Uterus (tissue), 4 donors: ENCODE measurements around the gene ATP7B. TPM values are rescaled to one million over a fixed set of nuclear protein-coding genes. Genes with fewer than 3 reads are reported as not detected.

Experiments used
- DNase-seq, 2 donors: peaks; one replicate each; pipeline ENCODE4 v3.0.0-alpha.2; 2019 to 2020
- H3K27ac ChIP-seq, 2 donors: fragments of 200-600 bp; sonication (generic); 1 replicate in 1 of 2; 2 replicates in 1 of 2; pipeline ENCODE4 v1.5.1; 2016 to 2018
- H3K27me3 ChIP-seq, 2 donors: fragments of 200-600 bp; sonication (generic); one replicate each; pipeline ENCODE4 v1.5.1; 2018 to 2019; ENCODE audit warnings: control low read depth in 1 of 2
- H3K36me3 ChIP-seq, 2 donors: fragments of 200-600 bp; sonication (generic); one replicate each; pipeline ENCODE4 v1.5.1; 2019; ENCODE audit warnings: control low read depth in 1 of 2
- H3K4me1 ChIP-seq, 2 donors: fragments of 200-600 bp; sonication (generic); one replicate each; pipeline ENCODE4 v1.5.1; 2018 to 2019; ENCODE audit warnings: control low read depth in 1 of 2
- H3K4me3 ChIP-seq, 2 donors: fragments of 200-600 bp; sonication (generic); 1 replicate in 1 of 2; 2 replicates in 1 of 2; pipeline ENCODE4 v1.5.1; 2018 to 2019; ENCODE audit warnings: mild to moderate bottlenecking in 1 of 2
- H3K9me3 ChIP-seq, 2 donors: fragments of 200-600 bp; sonication (generic); one replicate each; pipeline ENCODE4 v1.5.1; 2019; ENCODE audit warnings: control low read depth in 1 of 2
- CTCF ChIP-seq, 4 experiments: fragments of 200-600 bp in 2 of 4; fragments of 450-650 bp in 2 of 4; sonication (generic) in 2 of 4; IDR thresholded peaks; one replicate each; pipeline ENCODE4 v1.5.1; 2016 to 2019; ENCODE audit warnings: antibody characterized with exemption in 4 of 4, mild to moderate bottlenecking in 2 of 4, moderate library complexity in 1 of 4
- POLR2A ChIP-seq, 2 donors: fragments of 450-650 bp; IDR thresholded peaks; one replicate each; pipeline ENCODE4 v1.6.1; 2016; ENCODE audit warnings: antibody characterized with exemption in 2 of 2, mild to moderate bottlenecking in 1 of 2, moderate library complexity in 1 of 2
- intact Hi-C: fragments of 100-400 bp; cut with DNase I; formaldehyde crosslinking; loops from one replicate; pipeline ENCODE4 v1.15.1; 2023; ENCODE audit warnings: low total_unique reads
- total RNA-seq, 4 donors: library from RNA; depleted of rRNA in 3 of 4; stranded (reverse); fragments of >200 nt in 3 of 4; gene quantifications; one replicate each; pipeline versions ENCODE4 v1.1.0 to v1.2.4, GENCODE V29; 2014 to 2023
- donor health status: DM: yes; HTN: yes; CAD: no.

Gene ATP7B
- total RNA-seq, 4 donors from 2014 or later: 9.2 to 16.2 (median 9.9) TPM

GRCh38 chr13:52006523-52007245 lies 4.6 kb downstream of the ATP7B start:
- TF ChIP-seq CTCF (IDR thresholded peaks at IDR 0.05): no peak
- no peak for TF ChIP-seq POLR2A (IDR thresholded peaks at IDR 0.05)
- intact Hi-C loops: no loop called here

GRCh38 chr13:52005841-52006522 lies 5.3 kb downstream of the ATP7B start:
- H3K9me3 ChIP-seq: no peaks in the 10 kb centered on the region
- intact Hi-C loops: no loop called here
- H3K27me3 ChIP-seq: no peaks in the 10 kb centered on the region
- H3K4me3 ChIP-seq: no peak overlapping the region
- DNase-seq: no peak
- TF ChIP-seq CTCF (IDR thresholded peaks at IDR 0.05) (no peak), POLR2A (IDR thresholded peaks at IDR 0.05) (no peak)
- no peaks in the 10 kb centered on the region for H3K36me3 ChIP-seq
- no peak overlapping the region for H3K27ac ChIP-seq
- no peaks in the 10 kb centered on the region for H3K4me1 ChIP-seq

More at GRCh38 chr13:52006523-52007245, 4.6 kb downstream of the ATP7B start:
- Histone ChIP-seq H3K27me3 (no peaks in the 10 kb centered on the region), H3K4me1 (no peaks in the 10 kb centered on the region), H3K27ac (no peak overlapping the region), H3K4me3 (no peak overlapping the region), H3K36me3 (no peaks in the 10 kb centered on the region), H3K9me3 (no peaks in the 10 kb centered on the region)
- DNase-seq: no peak

- Histone ChIP-seq H3K9me3 (no peaks in the 10 kb centered on the region), H3K4me3 (no peak overlapping the region), H3K4me1 (no peaks in the 10 kb centered on the region), H3K27me3 (no peaks in the 10 kb centered on the region), H3K36me3 (no peaks in the 10 kb centered on the region), H3K27ac (no peak overlapping the region)
- no peak for DNase-seq
- intact Hi-C loops: no loop called here
- TF ChIP-seq CTCF (IDR thresholded peaks at IDR 0.05) (no peak), POLR2A (IDR thresholded peaks at IDR 0.05) (no peak)
Measured at GRCh38 chr13:52004511-52005170, 6.6 kb downstream of the ATP7B start.

GRCh38 chr13:52003541-52003940 lies 7.7 kb downstream of the ATP7B start:
- Histone ChIP-seq H3K4me3 (no peak overlapping the region), H3K4me1 (no peaks in the 10 kb centered on the region), H3K36me3 (no peaks in the 10 kb centered on the region), H3K9me3 (no peaks in the 10 kb centered on the region), H3K27me3 (no peaks in the 10 kb centered on the region), H3K27ac (no peak overlapping the region)
- intact Hi-C loops: no loop called here
- no peak for TF ChIP-seq POLR2A (IDR thresholded peaks at IDR 0.05)
- no peak for TF ChIP-seq CTCF (IDR thresholded peaks at IDR 0.05)
- no peak for DNase-seq

- Histone ChIP-seq H3K27me3 (no peaks in the 10 kb centered on the region), H3K9me3 (no peaks in the 10 kb centered on the region), H3K36me3 (no peaks in the 10 kb centered on the region), H3K4me1 (no peaks in the 10 kb centered on the region), H3K4me3 (no peak overlapping the region), H3K27ac (no peak overlapping the region)
- TF ChIP-seq CTCF (IDR thresholded peaks at IDR 0.05) (no peak), POLR2A (IDR thresholded peaks at IDR 0.05) (no peak)
- intact Hi-C loops: no loop called here
- DNase-seq: no peak
Measured at GRCh38 chr13:52002361-52002760, 8.9 kb downstream of the ATP7B start.
